GM12864 (cell line): ENCODE results near the gene DHX40.
A peak's percentile ranks its signal among the peaks of the same experiment; 100 is the strongest.

ENCODE experiments used
- DNase-seq: peaks from one replicate; pipeline ENCODE4 v3.0.0-alpha.2; 2011; ENCODE audit warnings: low read depth
- H3K4me3 ChIP-seq: 2 replicates; pipeline ENCODE4 v1.5.1; 2011; ENCODE audit warnings: mild to moderate bottlenecking, low read depth, low read length, control low read depth
- CTCF ChIP-seq: IDR thresholded peaks from 2 replicates; pipeline ENCODE4 v1.5.1; 2011; ENCODE audit warnings: low read depth, mild to moderate bottlenecking, moderate library complexity, low read length, control low read depth, inconsistent platforms; ENCODE audit errors: missing control alignments

DHX40 gene

GRCh38 chr17:59607061-59607460 lies 41.7 kb downstream of the DHX40 start:
- no peak for DNase-seq
- TF ChIP-seq CTCF: no peak
- H3K4me3 ChIP-seq: no peak overlapping the region

GRCh38 chr17:59607817-59608403 lies 42.5 kb downstream of the DHX40 start:
- TF ChIP-seq CTCF: peak; percentile 29
- DNase-seq: no peak
- no peak overlapping the region for H3K4me3 ChIP-seq

- H3K4me3 ChIP-seq: no peak overlapping the region
- DNase-seq: no peak
- no peak for TF ChIP-seq CTCF
Observed at GRCh38 chr17:59611503-59611902, 46.1 kb downstream of the DHX40 start.

- TF ChIP-seq CTCF: no peak
- no peak overlapping the region for H3K4me3 ChIP-seq
- DNase-seq: no peak
Observed at GRCh38 chr17:59616253-59616920, 51.0 kb downstream of the DHX40 start.

- no peak overlapping the region for H3K4me3 ChIP-seq
- no peak for DNase-seq
- TF ChIP-seq CTCF: no peak
Observed at GRCh38 chr17:59617156-59617732, 51.8 kb downstream of the DHX40 start.

- TF ChIP-seq CTCF: no peak
- peak overlapping the region; percentile 68 for H3K4me3 ChIP-seq
- no peak for DNase-seq
Observed at GRCh38 chr17:59619035-59619297, 53.6 kb downstream of the DHX40 start.
